Left lung (tissue), 10 donors: ENCODE results near the gene ARHGAP28. TPM values are rescaled to one million over a fixed set of nuclear protein-coding genes. Genes with fewer than 3 reads are reported as not detected.

ENCODE experiments used
- ATAC-seq: fragments of 200-7000 bp; cut with Tn5 transposase; one replicate; pipeline ENCODE4 v1.9.1; 2020; ENCODE audit warnings: moderate library complexity
- DNase-seq, 4 donors: peaks; one replicate each; pipeline ENCODE4 v3.0.0-alpha.2; 2013 to 2020
- H3K27ac ChIP-seq, 2 donors: fragments of 200-600 bp; sonication (generic) in 1 of 2; one replicate each; pipeline versions ENCODE4 v1.5.0 to v1.8.0; 2020 to 2021
- H3K27me3 ChIP-seq, 2 donors: fragments of 200-600 bp; sonication (generic) in 1 of 2; one replicate each; pipeline versions ENCODE4 v1.5.0 to v1.8.0; 2020 to 2021
- H3K36me3 ChIP-seq, 2 donors: fragments of 200-600 bp; sonication (generic) in 1 of 2; one replicate each; pipeline versions ENCODE4 v1.5.0 to v1.8.0; 2020 to 2021
- H3K4me1 ChIP-seq, 2 donors: fragments of 200-600 bp; one replicate each; pipeline ENCODE4 v1.8.0; 2021
- H3K4me3 ChIP-seq, 2 donors: fragments of 200-600 bp; sonication (generic) in 1 of 2; one replicate each; pipeline versions ENCODE4 v1.5.0 to v1.8.0; 2020 to 2021; ENCODE audit warnings: mild to moderate bottlenecking in 1 of 2
- H3K9me3 ChIP-seq, 2 donors: fragments of 200-600 bp; sonication (generic) in 1 of 2; one replicate each; pipeline versions ENCODE4 v1.5.0 to v1.8.0; 2020 to 2021
- intact Hi-C, 2 donors: fragments of 100-400 bp; cut with DNase I; formaldehyde crosslinking; loops; one replicate each; pipeline versions ENCODE4 v1.11.2 to v1.14.2; 2022
- polyA plus RNA-seq, 6 donors: library from polyadenylated mRNA; unstranded; fragments of 120-200 nt; gene quantifications; one replicate each; pipeline ENCODE4 v1.2.1, GENCODE V29; 2013; ENCODE audit not compliant: insufficient read length in 6 of 6
- total RNA-seq, 2 donors: library from RNA; stranded (reverse); fragmentation: NEBNext Ultra II Directional; extraction: Animal tissue kit (Norgen Biotek cat#: 25700); gene quantifications; one replicate each; pipeline ENCODE4 v1.2.1, GENCODE V29; 2021
- TF ChIP-seq, protein P1 (sequence below), 2 donors: fragments of 200-600 bp; sonication (generic) in 1 of 2; IDR thresholded peaks; one replicate each; pipeline versions ENCODE4 v1.5.0 to v1.8.0; 2021; ENCODE audit warnings: antibody characterized with exemption in 2 of 2
- donor health status: DM: no; HTN: yes; CAD: no.
- donor health status: DM: no; HTN: no; CAD: no.

Gene ARHGAP28
- total and polyA plus RNA-seq, 8 donors: 16.6 to 262 (median 208) TPM

GRCh38 chr18:6954501-6954900, 225.0 kb downstream of the ARHGAP28 start:
- DNase-seq: no peak
- TF ChIP-seq, protein P1, sequence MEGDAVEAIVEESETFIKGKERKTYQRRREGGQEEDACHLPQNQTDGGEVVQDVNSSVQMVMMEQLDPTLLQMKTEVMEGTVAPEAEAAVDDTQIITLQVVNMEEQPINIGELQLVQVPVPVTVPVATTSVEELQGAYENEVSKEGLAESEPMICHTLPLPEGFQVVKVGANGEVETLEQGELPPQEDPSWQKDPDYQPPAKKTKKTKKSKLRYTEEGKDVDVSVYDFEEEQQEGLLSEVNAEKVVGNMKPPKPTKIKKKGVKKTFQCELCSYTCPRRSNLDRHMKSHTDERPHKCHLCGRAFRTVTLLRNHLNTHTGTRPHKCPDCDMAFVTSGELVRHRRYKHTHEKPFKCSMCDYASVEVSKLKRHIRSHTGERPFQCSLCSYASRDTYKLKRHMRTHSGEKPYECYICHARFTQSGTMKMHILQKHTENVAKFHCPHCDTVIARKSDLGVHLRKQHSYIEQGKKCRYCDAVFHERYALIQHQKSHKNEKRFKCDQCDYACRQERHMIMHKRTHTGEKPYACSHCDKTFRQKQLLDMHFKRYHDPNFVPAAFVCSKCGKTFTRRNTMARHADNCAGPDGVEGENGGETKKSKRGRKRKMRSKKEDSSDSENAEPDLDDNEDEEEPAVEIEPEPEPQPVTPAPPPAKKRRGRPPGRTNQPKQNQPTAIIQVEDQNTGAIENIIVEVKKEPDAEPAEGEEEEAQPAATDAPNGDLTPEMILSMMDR (IDR thresholded peaks at IDR 0.05): no peak
- H3K4me1 ChIP-seq: peaks cover 0 to 2% of the 10 kb centered on the region in 2 donors
- ATAC-seq: no peak
- intact Hi-C loops: no loop called here
- H3K36me3 ChIP-seq: no peaks in the 10 kb centered on the region
- H3K9me3 ChIP-seq: no peaks in the 10 kb centered on the region
- H3K27me3 ChIP-seq: no peaks in the 10 kb centered on the region
- H3K4me3 ChIP-seq: no peak overlapping the region
- no peak overlapping the region for H3K27ac ChIP-seq

DNA sequence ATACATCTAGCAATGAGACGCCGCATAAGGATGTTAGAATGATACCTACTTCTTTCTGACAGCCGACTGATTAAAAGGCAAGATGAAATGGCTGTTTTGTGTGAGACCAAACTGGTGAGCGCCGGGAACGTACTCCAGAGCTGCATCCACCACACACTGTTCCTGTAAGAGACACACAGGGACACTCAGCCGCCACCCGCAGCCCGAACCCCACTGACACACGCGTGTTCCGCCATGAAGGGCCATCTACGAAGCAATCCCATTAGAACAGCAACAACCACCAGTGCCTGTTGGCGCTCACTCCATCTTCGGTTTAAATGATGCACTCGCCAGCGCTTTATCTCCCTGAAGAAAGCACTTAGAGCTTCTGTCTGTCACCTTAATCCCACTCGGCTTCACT, 225.8 kb downstream of the ARHGAP28 start:
- H3K36me3 ChIP-seq: no peaks in the 10 kb centered on the region
- ATAC-seq: no peak
- DNase-seq: no peak
- no peak overlapping the region for H3K4me3 ChIP-seq
- intact Hi-C loops: no loop called here
- TF ChIP-seq, protein P1 (IDR thresholded peaks at IDR 0.05): no peak
- H3K4me1 ChIP-seq: no peaks in the 10 kb centered on the region
- H3K27me3 ChIP-seq: no peaks in the 10 kb centered on the region
- no peak overlapping the region for H3K27ac ChIP-seq
- H3K9me3 ChIP-seq: no peaks in the 10 kb centered on the region

DNA sequence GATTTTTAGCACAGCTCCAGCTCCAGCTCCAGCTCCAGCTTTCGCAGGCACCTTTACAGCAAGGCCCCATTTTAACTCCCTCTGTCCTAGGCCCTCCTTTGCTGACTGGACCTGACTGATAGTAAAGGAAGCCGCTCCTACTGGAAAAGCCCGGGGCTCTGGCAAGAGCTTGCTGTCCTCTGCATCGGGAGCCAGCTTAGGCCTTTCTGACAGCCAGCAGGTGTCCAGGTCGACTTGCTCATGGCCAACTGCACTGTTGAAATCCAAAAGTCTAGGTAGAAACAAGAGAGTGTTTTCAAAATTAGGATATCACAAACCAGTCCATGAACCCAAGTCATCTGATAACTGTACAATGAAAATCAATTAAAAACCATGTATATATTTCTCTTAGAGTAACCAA, 227.0 kb downstream of the ARHGAP28 start:
- no peaks in the 10 kb centered on the region for H3K4me1 ChIP-seq
- ATAC-seq: no peak
- no peak overlapping the region for H3K27ac ChIP-seq
- no peak overlapping the region for H3K4me3 ChIP-seq
- no peaks in the 10 kb centered on the region for H3K36me3 ChIP-seq
- TF ChIP-seq, protein P1 (IDR thresholded peaks at IDR 0.05): no peak
- H3K9me3 ChIP-seq: no peaks in the 10 kb centered on the region
- intact Hi-C loops: no loop called here
- no peak for DNase-seq
- no peaks in the 10 kb centered on the region for H3K27me3 ChIP-seq

- TF ChIP-seq, protein P1 (IDR thresholded peaks at IDR 0.05): no peak
- H3K4me1 ChIP-seq: no peaks in the 10 kb centered on the region
- H3K4me3 ChIP-seq: no peak overlapping the region
- no peak overlapping the region for H3K27ac ChIP-seq
- ATAC-seq (no peak), DNase-seq (no peak)
- intact Hi-C loops: no loop called here
- H3K9me3 ChIP-seq: no peaks in the 10 kb centered on the region
- no peaks in the 10 kb centered on the region for H3K36me3 ChIP-seq
- no peaks in the 10 kb centered on the region for H3K27me3 ChIP-seq
These were observed 227.5 kb downstream of the ARHGAP28 start for GRCh38 chr18:6956999-6957398.

GRCh38 chr18:6959110-6959509, 229.6 kb downstream of the ARHGAP28 start:
- H3K36me3 ChIP-seq: no peaks in the 10 kb centered on the region
- H3K4me3 ChIP-seq: no peak overlapping the region
- no peaks in the 10 kb centered on the region for H3K9me3 ChIP-seq
- DNase-seq (no peak), ATAC-seq (no peak)
- TF ChIP-seq, protein P1 (IDR thresholded peaks at IDR 0.05): no peak
- no peaks in the 10 kb centered on the region for H3K27me3 ChIP-seq
- intact Hi-C loops: no loop called here
- H3K4me1 ChIP-seq: no peaks in the 10 kb centered on the region
- H3K27ac ChIP-seq: no peak overlapping the region
